Glomerular visceral epithelial cell (primary cell): ENCODE measurements around the gene LGR4.

Experiments used
- DNase-seq: peaks from one replicate; pipeline ENCODE4 v3.0.0-alpha.2; 2016; ENCODE audit errors: extremely low spot score

LGR4 gene

GRCh38 chr11:27427183-27427980, 45.2 kb downstream of the LGR4 start:
- no peak for DNase-seq

- no peak for DNase-seq
Measured at GRCh38 chr11:27425814-27426213, 46.8 kb downstream of the LGR4 start.

GRCh38 chr11:27423125-27423524, 49.5 kb downstream of the LGR4 start:
- peak; percentile 30 for DNase-seq

GRCh38 chr11:27421819-27422494, 50.6 kb downstream of the LGR4 start:
- DNase-seq, result no peak

- DNase-seq, result no peak
Measured at GRCh38 chr11:27420722-27421572, 51.6 kb downstream of the LGR4 start.

- no peak for DNase-seq
Measured at GRCh38 chr11:27420217-27420616, 52.4 kb downstream of the LGR4 start.

GRCh38 chr11:27418356-27418755, 54.2 kb downstream of the LGR4 start:
- DNase-seq, result no peak

GRCh38 chr11:27416568-27417176, 55.9 kb downstream of the LGR4 start:
- DNase-seq, result no peak

GRCh38 chr11:27414644-27415043, 57.9 kb downstream of the LGR4 start:
- DNase-seq, result no peak

GRCh38 chr11:27413218-27413617, 59.4 kb downstream of the LGR4 start:
- DNase-seq, result no peak

- DNase-seq, result no peak
Measured at GRCh38 chr11:27412192-27412691, 60.3 kb downstream of the LGR4 start.

- no peak for DNase-seq
Measured at GRCh38 chr11:27411328-27411727, 61.3 kb downstream of the LGR4 start.

- DNase-seq, result no peak
Measured at GRCh38 chr11:27410272-27410671, 62.3 kb downstream of the LGR4 start.

GRCh38 chr11:27409742-27410141, 62.8 kb downstream of the LGR4 start:
- no peak for DNase-seq

GRCh38 chr11:27409049-27409448, 63.5 kb downstream of the LGR4 start:
- no peak for DNase-seq

- DNase-seq, result no peak
Measured at GRCh38 chr11:27408246-27408800, 64.3 kb downstream of the LGR4 start.

- no peak for DNase-seq
Measured at GRCh38 chr11:27406498-27407354, 65.9 kb downstream of the LGR4 start.

- no peak for DNase-seq
Measured at GRCh38 chr11:27405134-27405533, 67.5 kb downstream of the LGR4 start.

GRCh38 chr11:27404427-27404826, 68.2 kb downstream of the LGR4 start:
- DNase-seq, result no peak

GRCh38 chr11:27403195-27403594, 69.4 kb downstream of the LGR4 start:
- DNase-seq, result no peak

- DNase-seq, result no peak
Measured at GRCh38 chr11:27402450-27402849, 70.1 kb downstream of the LGR4 start.
